NCI-H748 (cell line): ENCODE results near the gene ZNF678.
"Not testable (repeated sequence)": the region's sequence is repeated elsewhere in the genome, so short reads cannot be mapped to it uniquely, and the experiment has no call there.

Experiments used
- DNase-seq: peaks from one replicate; lab custom pipeline; 2025; ENCODE audit not compliant: unreplicated experiment; lab: John Stamatoyannopoulos, UW

ZNF678 gene

DNA sequence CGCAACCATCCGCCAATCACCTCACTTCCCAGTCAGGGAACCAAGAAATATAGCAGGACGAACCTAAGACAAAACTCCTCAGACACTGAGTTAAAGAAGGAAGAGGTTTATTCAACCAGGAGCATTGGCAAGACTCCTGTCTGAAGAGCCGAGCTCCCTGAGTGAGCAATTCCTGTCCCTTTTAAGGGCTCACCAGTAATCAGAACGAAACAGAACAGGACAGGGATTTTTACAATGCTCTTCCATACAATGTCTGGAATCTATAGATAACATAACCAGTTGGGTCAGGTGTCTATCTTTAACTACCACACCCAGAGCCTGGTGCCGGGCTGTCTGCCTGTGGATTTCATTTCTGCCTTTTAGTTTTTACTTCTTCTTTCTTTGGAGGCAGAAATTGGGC is 32.9 kb downstream of the ZNF678 start:
- not testable (repeated sequence) for DNase-seq

- DNase-seq = no peak
These were observed 40.0 kb downstream of the ZNF678 start for GRCh38 chr1:227603327-227603726.

DNA sequence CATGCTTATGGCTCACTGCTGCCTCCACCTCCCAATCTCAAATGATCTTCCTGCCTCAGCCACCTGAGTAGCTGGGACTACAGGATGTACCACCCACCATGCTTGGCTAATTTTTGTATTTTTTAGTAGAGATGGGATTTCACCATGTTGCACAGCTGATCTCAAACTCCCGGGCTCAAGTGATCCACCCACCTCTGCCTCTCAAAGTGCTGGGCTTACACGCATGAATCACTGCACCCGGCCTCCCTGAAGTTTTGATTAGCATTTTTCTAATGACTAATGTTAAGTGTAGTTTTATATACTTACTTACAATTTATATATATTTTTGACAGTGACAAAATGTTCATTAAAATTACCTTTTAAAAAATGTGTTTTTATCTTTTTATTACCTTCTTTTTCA is 41.1 kb downstream of the ZNF678 start:
- no peak for DNase-seq

DNA sequence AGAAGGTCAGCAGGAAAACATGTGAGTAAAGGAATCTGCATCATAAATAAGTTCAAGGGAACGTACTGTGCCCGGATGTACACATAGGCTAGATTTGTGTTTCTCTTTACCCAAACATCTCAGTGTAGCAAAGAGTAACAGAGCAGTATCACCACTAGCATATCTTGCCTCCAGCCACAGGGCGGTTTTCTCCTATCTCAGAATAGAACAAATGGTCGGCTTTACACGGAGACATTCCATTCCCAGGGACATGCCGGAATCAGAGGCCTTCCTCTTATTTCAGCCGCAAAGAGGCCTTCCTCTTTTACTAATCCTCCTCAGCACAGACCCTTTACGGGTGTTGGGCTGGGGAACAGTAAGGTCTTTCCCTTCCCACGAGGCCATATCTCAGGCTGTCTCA is 42.9 kb downstream of the ZNF678 start:
- not testable (repeated sequence) for DNase-seq

- DNase-seq = no peak
These were observed 44.1 kb downstream of the ZNF678 start for GRCh38 chr1:227607336-227607898.

DNA sequence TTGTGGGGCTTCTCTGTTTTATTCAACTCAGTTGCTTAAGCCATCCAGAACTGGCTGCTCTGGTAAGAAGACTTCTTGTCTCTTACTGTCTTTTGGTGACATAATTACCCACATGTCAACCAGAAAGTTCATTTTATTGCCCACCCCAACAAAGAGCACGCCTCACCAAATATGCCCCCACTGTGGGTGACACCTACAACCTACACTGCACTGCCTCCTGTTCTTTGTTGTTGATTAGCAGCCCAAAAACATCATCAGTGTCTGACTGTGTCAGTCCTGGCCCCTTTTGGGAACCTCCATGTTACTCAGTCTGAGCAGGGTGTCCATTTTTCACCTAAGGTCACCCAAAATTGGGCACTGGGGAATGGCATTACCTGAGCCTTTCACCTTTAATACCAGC is 49.3 kb downstream of the ZNF678 start:
- no peak for DNase-seq

- DNase-seq = no peak
These were observed 50.2 kb downstream of the ZNF678 start for GRCh38 chr1:227613526-227613925.

GRCh38 chr1:227621211-227621610 is 57.9 kb downstream of the ZNF678 start:
- DNase-seq = no peak

DNA sequence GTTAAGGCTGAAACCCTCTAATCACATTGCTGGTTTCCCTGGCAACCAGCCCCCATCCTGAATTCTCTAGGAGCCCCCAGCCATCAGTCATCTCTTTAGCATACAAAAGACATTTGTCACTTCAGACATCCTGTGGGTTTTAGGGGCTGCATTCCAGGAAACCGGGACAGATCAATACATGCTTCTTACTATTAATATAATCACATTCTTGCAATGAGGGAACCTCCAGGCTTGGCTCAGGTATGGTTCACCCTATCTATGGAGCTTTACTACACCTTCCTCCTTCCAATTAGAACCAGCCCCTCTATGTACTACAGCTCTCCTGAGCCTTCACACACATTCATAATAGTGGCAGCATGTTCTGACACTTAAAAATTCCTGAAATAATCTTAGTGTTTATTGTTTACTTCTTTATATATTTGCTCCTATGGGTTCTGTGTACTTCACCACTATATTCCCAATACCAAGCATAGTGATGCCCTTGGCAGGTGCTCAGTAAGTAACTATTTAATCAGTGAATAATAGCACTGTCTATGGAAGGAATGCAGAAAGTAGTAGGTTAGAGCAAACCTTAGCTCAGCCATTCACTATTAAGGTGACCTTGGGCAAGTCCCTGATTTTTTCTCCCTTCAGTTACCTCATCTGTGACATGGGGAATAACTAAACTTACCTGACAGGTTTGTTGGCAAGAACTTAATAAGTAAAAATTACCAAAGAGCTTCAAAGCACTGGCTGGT is 59.6 kb downstream of the ZNF678 start:
- no peak for DNase-seq

GRCh38 chr1:227632325-227632724 is 69.0 kb downstream of the ZNF678 start:
- DNase-seq = no peak

- no peak for DNase-seq
These were observed 72.2 kb downstream of the ZNF678 start for GRCh38 chr1:227635596-227635995.

- no peak for DNase-seq
These were observed 91.1 kb downstream of the ZNF678 start for GRCh38 chr1:227654431-227654830.

DNA sequence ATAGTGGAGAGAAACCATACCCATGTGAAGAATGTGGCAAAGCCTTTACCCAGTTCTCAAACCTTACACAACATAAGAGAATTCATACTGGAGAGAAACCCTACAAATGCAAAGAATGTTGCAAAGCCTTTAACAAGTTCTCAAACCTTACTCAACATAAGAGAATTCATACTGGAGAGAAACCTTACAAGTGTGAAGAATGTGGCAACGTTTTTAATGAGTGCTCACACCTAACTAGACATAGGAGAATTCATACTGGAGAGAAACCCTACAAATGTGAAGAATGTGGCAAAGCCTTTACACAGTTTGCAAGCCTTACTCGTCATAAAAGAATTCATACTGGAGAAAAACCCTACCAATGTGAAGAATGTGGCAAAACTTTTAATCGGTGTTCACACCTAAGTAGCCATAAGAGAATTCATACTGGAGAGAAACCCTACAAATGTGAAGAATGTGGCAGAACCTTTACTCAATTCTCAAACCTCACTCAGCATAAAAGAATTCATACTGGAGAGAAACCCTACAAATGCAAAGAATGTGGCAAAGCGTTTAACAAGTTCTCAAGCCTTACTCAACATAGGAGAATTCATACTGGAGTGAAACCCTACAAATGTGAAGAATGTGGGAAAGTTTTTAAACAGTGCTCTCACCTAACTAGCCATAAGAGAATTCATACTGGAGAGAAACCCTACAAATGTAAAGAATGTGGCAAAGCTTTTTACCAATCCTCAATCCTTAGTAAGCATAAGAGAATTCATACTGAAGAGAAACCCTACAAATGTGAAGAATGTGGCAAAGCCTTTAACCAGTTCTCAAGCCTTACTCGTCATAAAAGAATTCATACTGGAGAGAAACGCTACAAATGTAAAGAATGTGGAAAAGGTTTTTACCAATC is 91.7 kb downstream of the ZNF678 start:
- no peak for DNase-seq

GRCh38 chr1:227661495-227661894 is 98.1 kb downstream of the ZNF678 start:
- no peak for DNase-seq

GRCh38 chr1:227662933-227663332 is 99.6 kb downstream of the ZNF678 start:
- DNase-seq = no peak

DNA sequence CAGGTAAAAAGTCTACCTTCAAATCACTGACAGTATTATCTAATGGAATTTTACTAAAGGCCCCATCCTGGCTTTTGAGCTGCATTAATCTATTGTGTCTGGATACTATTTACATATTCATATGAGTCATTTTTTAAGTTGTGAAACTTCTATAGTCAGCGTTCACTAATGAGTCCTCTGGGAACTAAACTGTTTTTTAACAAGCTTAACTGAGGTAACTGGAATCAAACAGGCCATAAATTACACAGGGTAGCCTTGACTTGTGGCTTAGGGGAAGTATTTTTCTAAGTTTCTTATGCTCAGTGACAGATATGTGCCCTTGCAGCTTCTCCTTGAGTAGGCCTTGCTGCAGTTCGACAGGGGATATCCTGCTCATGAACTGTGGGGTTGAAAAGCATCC is 102.9 kb downstream of the ZNF678 start:
- DNase-seq = no peak

DNA sequence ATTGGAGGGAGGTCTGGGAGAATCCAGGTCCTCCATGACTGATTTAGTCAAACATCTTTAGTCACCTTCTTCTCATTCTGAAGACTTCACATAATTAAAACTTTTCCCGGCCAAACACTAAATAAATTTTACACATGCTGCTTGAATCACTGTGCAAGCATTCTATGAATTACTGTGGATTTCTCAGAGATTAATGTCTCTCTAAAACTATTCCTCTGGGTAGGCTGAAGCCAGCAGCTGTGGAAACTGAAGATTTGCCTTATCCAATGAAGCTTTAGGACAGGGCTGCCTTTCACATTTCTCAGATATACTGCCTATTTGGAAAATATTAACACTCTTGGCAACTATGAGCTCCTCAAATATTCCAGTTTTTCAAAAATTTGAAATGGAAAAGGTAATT is 110.1 kb downstream of the ZNF678 start:
- DNase-seq = no peak

DNA sequence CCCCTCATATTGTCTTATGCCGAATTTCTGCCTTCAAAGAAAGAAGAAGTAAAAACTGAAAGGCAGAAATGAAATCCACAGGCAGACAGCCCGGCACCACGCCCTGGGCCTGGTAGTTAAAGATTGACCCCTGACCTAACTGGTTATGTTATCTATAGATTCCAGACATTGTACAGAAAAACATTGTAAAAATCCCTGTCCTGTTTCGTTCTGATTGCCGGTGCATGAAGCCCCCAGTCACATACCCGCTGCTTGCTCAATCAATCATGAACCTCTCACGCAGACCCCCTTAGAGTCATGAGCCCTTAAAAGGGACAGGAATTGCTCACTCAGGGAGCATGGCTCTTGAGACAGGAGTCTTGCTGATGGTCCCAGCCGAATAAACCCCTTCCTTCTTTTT is 122.5 kb downstream of the ZNF678 start:
- DNase-seq = no peak

DNA sequence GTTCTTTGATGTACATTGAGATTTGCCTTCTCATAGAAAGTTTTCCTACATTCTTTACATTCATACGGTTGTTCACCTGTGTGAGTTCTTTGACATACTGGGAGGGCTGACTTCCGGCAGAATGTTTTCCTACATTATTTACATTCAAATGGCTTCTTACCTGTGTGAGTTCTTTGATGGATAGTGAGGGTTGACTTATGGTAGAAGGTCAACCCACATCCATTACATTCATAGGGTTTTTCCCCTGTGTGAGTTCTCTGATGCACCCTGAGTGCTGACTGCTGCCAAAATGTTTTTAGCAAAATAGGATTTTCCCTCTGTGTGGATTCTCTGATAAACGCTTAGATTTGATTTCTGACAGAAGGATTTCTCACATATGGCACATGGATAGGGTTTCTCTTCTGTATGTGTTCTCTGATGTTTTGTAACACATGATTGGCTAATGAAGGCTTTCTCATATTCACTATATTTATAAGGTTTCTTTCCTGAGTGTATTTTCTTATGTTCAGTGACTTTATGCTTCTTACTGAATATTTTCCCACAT is 134.0 kb downstream of the ZNF678 start:
- DNase-seq = no peak

DNA sequence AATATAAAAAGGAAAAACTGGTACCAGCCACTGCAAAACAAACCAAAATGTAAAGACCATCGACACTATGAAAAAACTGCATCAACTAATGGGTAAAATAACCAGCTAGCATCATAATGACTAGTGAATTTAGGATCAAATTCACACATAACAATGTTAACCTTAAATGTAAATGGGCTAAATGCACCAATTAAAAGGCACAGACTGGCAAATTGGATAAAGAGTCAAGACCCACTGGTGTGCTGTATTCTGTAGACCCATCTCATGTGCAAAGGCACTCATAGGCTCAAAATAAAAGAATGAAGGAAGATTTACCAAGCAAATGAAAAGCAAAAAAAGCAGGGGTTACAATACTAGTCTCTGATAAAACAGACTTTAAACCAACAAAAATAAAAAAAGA is 138.3 kb downstream of the ZNF678 start:
- not testable (repeated sequence) for DNase-seq

GRCh38 chr1:227707846-227708245 is 144.5 kb downstream of the ZNF678 start:
- no peak for DNase-seq

- DNase-seq = no peak
These were observed 146.1 kb downstream of the ZNF678 start for GRCh38 chr1:227709451-227709850.
